HG03460 (cell line): ENCODE measurements around the gene ME3.
A peak's percentile ranks its signal among the peaks of the same experiment; 100 is the strongest.
"Not testable (repeated sequence)": the region's sequence is repeated elsewhere in the genome, so short reads cannot be mapped to it uniquely, and the experiment has no call there.

Experiments
- ATAC-seq: cut with Tn5 transposase; IDR thresholded peaks from one replicate; pipeline ENCODE4 v1.9.1; 2021; ENCODE audit not compliant: unreplicated experiment

Gene ME3

GRCh38 chr11:86623736-86624135 lies 48.7 kb downstream of the ME3 start:
- ATAC-seq, result no peak

GRCh38 chr11:86623041-86623621 lies 49.3 kb downstream of the ME3 start:
- no peak for ATAC-seq

GRCh38 chr11:86621854-86622253 lies 50.6 kb downstream of the ME3 start:
- no peak for ATAC-seq

GRCh38 chr11:86620891-86621521 lies 51.4 kb downstream of the ME3 start:
- ATAC-seq, result no peak

- not testable (repeated sequence) for ATAC-seq
Measured at GRCh38 chr11:86619428-86619827, 53.0 kb downstream of the ME3 start.

- no peak for ATAC-seq
Measured at GRCh38 chr11:86617502-86617901, 54.9 kb downstream of the ME3 start.

- ATAC-seq, result no peak
Measured at GRCh38 chr11:86615487-86615886, 56.9 kb downstream of the ME3 start.

GRCh38 chr11:86610559-86611341 lies 61.7 kb downstream of the ME3 start:
- no peak for ATAC-seq

GRCh38 chr11:86608251-86608799 lies 64.1 kb downstream of the ME3 start:
- ATAC-seq, result peak; percentile 97

GRCh38 chr11:86606836-86607481 lies 65.5 kb downstream of the ME3 start:
- no peak for ATAC-seq

GRCh38 chr11:86606270-86606835 lies 66.1 kb downstream of the ME3 start:
- ATAC-seq, result no peak

- no peak for ATAC-seq
Measured at GRCh38 chr11:86596861-86597586, 75.4 kb downstream of the ME3 start.

GRCh38 chr11:86595955-86596354 lies 76.5 kb downstream of the ME3 start:
- no peak for ATAC-seq

- no peak for ATAC-seq
Measured at GRCh38 chr11:86595451-86595850, 77.0 kb downstream of the ME3 start.

- no peak for ATAC-seq
Measured at GRCh38 chr11:86594746-86595145, 77.7 kb downstream of the ME3 start.

- no peak for ATAC-seq
Measured at GRCh38 chr11:86593833-86594232, 78.6 kb downstream of the ME3 start.

- peak; percentile 89 for ATAC-seq
Measured at GRCh38 chr11:86592659-86593451, 79.6 kb downstream of the ME3 start.

- no peak for ATAC-seq
Measured at GRCh38 chr11:86592047-86592591, 80.3 kb downstream of the ME3 start.

- no peak for ATAC-seq
Measured at GRCh38 chr11:86591631-86592030, 80.8 kb downstream of the ME3 start.
